Lower leg skin (tissue), 3 donors: ENCODE results near the gene RBM6.

Experiments used
- CTCF ChIP-seq, 3 donors: fragments of 450-650 bp; IDR thresholded peaks; one replicate each; pipeline ENCODE4 v1.5.1; 2016; ENCODE audit warnings: antibody characterized with exemption in 3 of 3, mild to moderate bottlenecking in 3 of 3, moderate library complexity in 2 of 3
- POLR2A ChIP-seq, 2 donors: fragments of 450-650 bp; IDR thresholded peaks; one replicate each; pipeline ENCODE4 v1.6.1; 2016 to 2017; ENCODE audit warnings: antibody characterized with exemption in 2 of 2, mild to moderate bottlenecking in 1 of 2, moderate library complexity in 1 of 2

- TF ChIP-seq CTCF (IDR thresholded peaks at IDR 0.05) (no peak), POLR2A (IDR thresholded peaks at IDR 0.05) (no peak)
These were observed 149.6 kb downstream of the RBM6 start for GRCh38 chr3:50089609-50089945.
